IgD-negative memory B cell (primary cell): Measurements from ENCODE around the gene TBC1D23. TPM values are rescaled to one million over a fixed set of nuclear protein-coding genes. Genes with fewer than 3 reads are reported as not detected.
"Not testable (repeated sequence)": the region's sequence is repeated elsewhere in the genome, so short reads cannot be mapped to it uniquely, and the experiment has no call there.

Experiments used
- H3K27ac Mint-ChIP-seq, 3 donors: one replicate each; pipeline ENCODE4 v1.8.0; 2020 to 2022; ENCODE audit warnings: mild to moderate bottlenecking in 3 of 3, mixed read lengths in 3 of 3, moderate library complexity in 1 of 3
- H3K27me3 Mint-ChIP-seq: one replicate; pipeline ENCODE4 v1.8.0; 2021; ENCODE audit warnings: mixed read lengths
- H3K36me3 Mint-ChIP-seq: one replicate; pipeline ENCODE4 v1.8.0; 2020; ENCODE audit warnings: mild to moderate bottlenecking, mixed read lengths
- H3K4me1 Mint-ChIP-seq, 3 donors: one replicate each; pipeline ENCODE4 v1.8.0; 2020 to 2022; ENCODE audit warnings: mixed read lengths in 3 of 3, mild to moderate bottlenecking in 1 of 3
- H3K4me3 Mint-ChIP-seq, 4 donors: one replicate each; pipeline ENCODE4 v1.8.0; 2020 to 2022; ENCODE audit warnings: mild to moderate bottlenecking in 4 of 4, mixed read lengths in 4 of 4, moderate library complexity in 3 of 4
- H3K9me3 Mint-ChIP-seq, 3 donors: one replicate each; pipeline ENCODE4 v1.8.0; 2020 to 2021; ENCODE audit warnings: mixed read lengths in 3 of 3, mild to moderate bottlenecking in 1 of 3
- polyA plus RNA-seq: library from polyadenylated mRNA; unstranded; fragments of 300-500 nt; fragmentation: Illumina TruSeq; gene quantifications from one replicate; pipeline ENCODE4 v1.2.3, GENCODE V29; 2021

Gene TBC1D23
- polyA plus RNA-seq, 1 donor from 2014 or later, result 17.2 TPM

- not testable (repeated sequence) for H3K27me3 Mint-ChIP-seq, H3K36me3 Mint-ChIP-seq, H3K4me1 Mint-ChIP-seq
Observed at GRCh38 chr3:100242471-100242870, 18.3 kb upstream of the TBC1D23 start.

GRCh38 chr3:100244264-100244663 lies 16.5 kb upstream of the TBC1D23 start:
- no peak overlapping the region for H3K27ac Mint-ChIP-seq
- peaks cover 3% of the 10 kb centered on the region for H3K36me3 Mint-ChIP-seq
- no peaks in the 10 kb centered on the region for H3K9me3 Mint-ChIP-seq
- no peak overlapping the region for H3K4me3 Mint-ChIP-seq
- no peaks in the 10 kb centered on the region for H3K27me3 Mint-ChIP-seq
- peaks cover 0 to 6% (median 0%) of the 10 kb centered on the region in 3 donors for H3K4me1 Mint-ChIP-seq

More at GRCh38 chr3:100242471-100242870, 18.3 kb upstream of the TBC1D23 start:
- H3K4me3 Mint-ChIP-seq, H3K27ac Mint-ChIP-seq, H3K9me3 Mint-ChIP-seq: not testable (repeated sequence)

GRCh38 chr3:100245136-100245535 lies 15.7 kb upstream of the TBC1D23 start:
- no peak overlapping the region for H3K27ac Mint-ChIP-seq
- no peaks in the 10 kb centered on the region for H3K27me3 Mint-ChIP-seq
- no peaks in the 10 kb centered on the region for H3K9me3 Mint-ChIP-seq
- no peak overlapping the region for H3K4me3 Mint-ChIP-seq
- peaks cover 3% of the 10 kb centered on the region for H3K36me3 Mint-ChIP-seq
- peaks cover 0 to 6% (median 0%) of the 10 kb centered on the region in 3 donors for H3K4me1 Mint-ChIP-seq

GRCh38 chr3:100245927-100246326 lies 14.9 kb upstream of the TBC1D23 start:
- H3K4me3 Mint-ChIP-seq, result no peak overlapping the region
- peaks cover 3% of the 10 kb centered on the region for H3K36me3 Mint-ChIP-seq
- H3K4me1 Mint-ChIP-seq, result peaks cover 0 to 6% (median 0%) of the 10 kb centered on the region in 3 donors
- H3K27ac Mint-ChIP-seq, result no peak overlapping the region
- no peaks in the 10 kb centered on the region for H3K27me3 Mint-ChIP-seq
- H3K9me3 Mint-ChIP-seq, result no peaks in the 10 kb centered on the region

GRCh38 chr3:100246999-100247398 lies 13.8 kb upstream of the TBC1D23 start:
- Mint-ChIP-seq H3K9me3 (no peaks in the 10 kb centered on the region), H3K4me1 (peaks cover 0 to 6% (median 0%) of the 10 kb centered on the region in 3 donors), H3K36me3 (peaks cover 3% of the 10 kb centered on the region), H3K27me3 (no peaks in the 10 kb centered on the region), H3K27ac (no peak overlapping the region), H3K4me3 (no peak overlapping the region)

- Mint-ChIP-seq H3K36me3 (peaks cover 2% of the 10 kb centered on the region), H3K4me3 (no peak overlapping the region), H3K4me1 (peaks cover 0 to 6% (median 0%) of the 10 kb centered on the region in 3 donors), H3K9me3 (no peaks in the 10 kb centered on the region), H3K27ac (no peak overlapping the region), H3K27me3 (no peaks in the 10 kb centered on the region)
Observed at GRCh38 chr3:100252001-100252400, 8.8 kb upstream of the TBC1D23 start.

GRCh38 chr3:100254168-100254777 lies 6.5 kb upstream of the TBC1D23 start:
- Mint-ChIP-seq H3K4me3 (peak overlapping the region in 1 of 4 donors; percentile 47), H3K27ac (no peak overlapping the region)

GRCh38 chr3:100256731-100257151 lies 4.1 kb upstream of the TBC1D23 start:
- Mint-ChIP-seq H3K36me3 (peaks cover 2% of the 10 kb centered on the region), H3K27ac (no peak overlapping the region), H3K27me3 (no peaks in the 10 kb centered on the region), H3K9me3 (no peaks in the 10 kb centered on the region), H3K4me1 (peaks cover 9 to 14% (median 14%) of the 10 kb centered on the region in 3 donors), H3K4me3 (no peak overlapping the region)

More at GRCh38 chr3:100254168-100254777, 6.5 kb upstream of the TBC1D23 start:
- peaks cover 2% of the 10 kb centered on the region for H3K36me3 Mint-ChIP-seq
- no peaks in the 10 kb centered on the region for H3K27me3 Mint-ChIP-seq
- no peaks in the 10 kb centered on the region for H3K4me1 Mint-ChIP-seq
- no peaks in the 10 kb centered on the region for H3K9me3 Mint-ChIP-seq

GRCh38 chr3:100257586-100257985 lies 3.2 kb upstream of the TBC1D23 start:
- H3K4me3 Mint-ChIP-seq, result no peak overlapping the region
- no peak overlapping the region for H3K27ac Mint-ChIP-seq
- peaks cover 13 to 18% (median 17%) of the 10 kb centered on the region in 3 donors for H3K4me1 Mint-ChIP-seq
- H3K36me3 Mint-ChIP-seq, result peaks cover 2% of the 10 kb centered on the region
- H3K27me3 Mint-ChIP-seq, result no peaks in the 10 kb centered on the region
- H3K9me3 Mint-ChIP-seq, result no peaks in the 10 kb centered on the region

GRCh38 chr3:100260081-100260684 lies 609 bp upstream of the TBC1D23 start:
- H3K9me3 Mint-ChIP-seq, result no peaks in the 10 kb centered on the region
- H3K27me3 Mint-ChIP-seq, result no peaks in the 10 kb centered on the region
- H3K36me3 Mint-ChIP-seq, result no peaks in the 10 kb centered on the region
- peaks cover 30 to 39% (median 33%) of the 10 kb centered on the region in 3 donors for H3K4me1 Mint-ChIP-seq
- H3K27ac Mint-ChIP-seq, result peak overlapping the region; percentile 71 to 99 (median 95)
- peak overlapping the region; percentile 82 to 97 (median 96) for H3K4me3 Mint-ChIP-seq

- Mint-ChIP-seq H3K27me3 (no peaks in the 10 kb centered on the region), H3K4me3 (peak overlapping the region; percentile 82 to 97 (median 96)), H3K4me1 (peaks cover 30 to 39% (median 35%) of the 10 kb centered on the region in 3 donors), H3K36me3 (no peaks in the 10 kb centered on the region), H3K9me3 (no peaks in the 10 kb centered on the region), H3K27ac (peak overlapping the region; percentile 71 to 99 (median 95))
Observed at GRCh38 chr3:100261485-100261903, 702 bp downstream of the TBC1D23 start.

- Mint-ChIP-seq H3K4me1 (peaks cover 32 to 39% (median 35%) of the 10 kb centered on the region in 3 donors), H3K4me3 (peak overlapping the region in 3 of 4 donors; percentile 47 to 73 (median 71)), H3K27ac (peak overlapping the region in 1 of 3 donors; percentile 43)
- not testable (repeated sequence) for H3K27me3 Mint-ChIP-seq, H3K9me3 Mint-ChIP-seq, H3K36me3 Mint-ChIP-seq
Observed at GRCh38 chr3:100262925-100263324, 2.1 kb downstream of the TBC1D23 start.

GRCh38 chr3:100263583-100263982 lies 2.8 kb downstream of the TBC1D23 start:
- no peaks in the 10 kb centered on the region for H3K9me3 Mint-ChIP-seq
- no peak overlapping the region for H3K27ac Mint-ChIP-seq
- peak overlapping the region in 2 of 4 donors; percentile 39 to 71 for H3K4me3 Mint-ChIP-seq
- H3K4me1 Mint-ChIP-seq, result peaks cover 32 to 42% (median 35%) of the 10 kb centered on the region in 3 donors
- H3K27me3 Mint-ChIP-seq, result no peaks in the 10 kb centered on the region
- H3K36me3 Mint-ChIP-seq, result no peaks in the 10 kb centered on the region

GRCh38 chr3:100264242-100264641 lies 3.5 kb downstream of the TBC1D23 start:
- H3K27me3 Mint-ChIP-seq, result no peaks in the 10 kb centered on the region
- peaks cover 32 to 44% (median 38%) of the 10 kb centered on the region in 3 donors for H3K4me1 Mint-ChIP-seq
- H3K9me3 Mint-ChIP-seq, result no peaks in the 10 kb centered on the region
- no peaks in the 10 kb centered on the region for H3K36me3 Mint-ChIP-seq
- peak overlapping the region in 1 of 4 donors; percentile 71 for H3K4me3 Mint-ChIP-seq
- H3K27ac Mint-ChIP-seq, result no peak overlapping the region

GRCh38 chr3:100265016-100265415 lies 4.2 kb downstream of the TBC1D23 start:
- Mint-ChIP-seq H3K27ac (no peak overlapping the region), H3K4me3 (peak overlapping the region in 1 of 4 donors; percentile 71), H3K27me3 (no peaks in the 10 kb centered on the region), H3K4me1 (peaks cover 32 to 45% (median 38%) of the 10 kb centered on the region in 3 donors), H3K9me3 (no peaks in the 10 kb centered on the region), H3K36me3 (no peaks in the 10 kb centered on the region)
